ENCODE measurements around the gene SIRPB2. TPM values are rescaled to one million over a fixed set of nuclear protein-coding genes. Genes with fewer than 3 reads are reported as not detected.

The SIRPB2 gene
- total RNA-seq, 1 donor: not detected

DNA sequence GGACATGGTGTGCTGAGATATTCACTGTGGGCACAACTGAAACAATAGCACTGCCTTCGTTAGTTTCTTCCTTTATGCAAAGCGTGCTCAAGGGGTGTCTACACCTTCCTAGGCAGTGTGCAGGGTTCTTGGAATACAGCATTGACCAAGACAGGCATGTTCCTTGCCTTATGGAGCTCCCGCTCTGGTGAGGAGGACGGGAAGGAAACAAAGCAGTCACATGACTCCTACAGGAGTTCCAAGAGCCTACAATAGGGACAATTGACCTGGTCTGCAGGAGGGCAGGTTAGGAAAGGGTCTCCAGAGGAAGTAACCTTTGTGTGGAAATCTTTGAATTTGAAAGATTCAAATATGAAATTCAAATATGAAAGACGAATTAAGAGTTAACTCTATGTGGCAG lies 25.8 kb upstream of the SIRPB2 start:
- no peak for DNase-seq (ENCODE audit: low read depth)
- no peak overlapping the region for H3K4me3 ChIP-seq (ENCODE audit: low read depth, low read length)
- TF ChIP-seq, protein P1, sequence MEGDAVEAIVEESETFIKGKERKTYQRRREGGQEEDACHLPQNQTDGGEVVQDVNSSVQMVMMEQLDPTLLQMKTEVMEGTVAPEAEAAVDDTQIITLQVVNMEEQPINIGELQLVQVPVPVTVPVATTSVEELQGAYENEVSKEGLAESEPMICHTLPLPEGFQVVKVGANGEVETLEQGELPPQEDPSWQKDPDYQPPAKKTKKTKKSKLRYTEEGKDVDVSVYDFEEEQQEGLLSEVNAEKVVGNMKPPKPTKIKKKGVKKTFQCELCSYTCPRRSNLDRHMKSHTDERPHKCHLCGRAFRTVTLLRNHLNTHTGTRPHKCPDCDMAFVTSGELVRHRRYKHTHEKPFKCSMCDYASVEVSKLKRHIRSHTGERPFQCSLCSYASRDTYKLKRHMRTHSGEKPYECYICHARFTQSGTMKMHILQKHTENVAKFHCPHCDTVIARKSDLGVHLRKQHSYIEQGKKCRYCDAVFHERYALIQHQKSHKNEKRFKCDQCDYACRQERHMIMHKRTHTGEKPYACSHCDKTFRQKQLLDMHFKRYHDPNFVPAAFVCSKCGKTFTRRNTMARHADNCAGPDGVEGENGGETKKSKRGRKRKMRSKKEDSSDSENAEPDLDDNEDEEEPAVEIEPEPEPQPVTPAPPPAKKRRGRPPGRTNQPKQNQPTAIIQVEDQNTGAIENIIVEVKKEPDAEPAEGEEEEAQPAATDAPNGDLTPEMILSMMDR (IDR thresholded peaks at IDR 0.05; ENCODE audit: insufficient read depth, low read length): no peak

DNA sequence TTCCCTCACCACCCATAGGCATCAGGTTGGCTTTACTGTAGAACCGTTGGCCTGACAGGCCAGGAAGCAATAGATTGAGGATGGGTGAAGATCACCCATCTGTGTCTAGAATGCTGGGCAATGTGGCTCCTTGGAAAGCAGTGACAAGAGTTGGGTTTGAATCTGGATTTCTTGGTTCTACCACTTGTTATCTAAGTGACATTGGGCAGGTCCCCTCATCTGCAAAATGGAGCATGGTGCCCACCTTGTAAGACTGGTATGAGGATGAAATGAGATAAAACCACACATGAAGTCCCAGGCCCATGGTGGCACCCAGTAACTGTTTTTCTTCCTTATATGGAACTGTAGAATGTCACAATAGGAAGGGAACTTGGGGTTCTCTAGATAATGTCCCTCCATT lies 22.6 kb upstream of the SIRPB2 start:
- no peak overlapping the region for H3K4me3 ChIP-seq (ENCODE audit: low read depth, low read length)
- TF ChIP-seq, protein P1 (IDR thresholded peaks at IDR 0.05; ENCODE audit: insufficient read depth, low read length): no peak
- no peak for DNase-seq (ENCODE audit: low read depth)

DNA sequence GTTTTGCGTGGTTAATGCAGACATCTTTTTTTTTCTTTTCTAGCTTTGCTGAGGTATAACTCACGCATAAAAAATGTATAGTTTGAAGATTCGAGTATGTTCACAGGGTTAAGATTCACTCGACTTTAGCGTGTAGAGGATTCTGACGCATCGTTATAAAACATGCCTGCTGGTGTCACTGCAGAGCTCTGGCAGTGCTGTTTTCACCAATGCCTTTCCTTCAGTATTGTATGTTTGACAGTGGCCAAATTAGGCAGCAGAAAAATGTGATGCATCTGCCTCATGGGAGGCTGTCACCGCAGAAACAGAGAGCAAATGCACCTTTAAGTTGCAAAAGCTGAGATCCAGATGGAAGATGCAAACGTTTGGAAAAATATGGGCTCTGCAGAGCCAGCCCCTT lies 18.0 kb upstream of the SIRPB2 start:
- TF ChIP-seq, protein P1 (IDR thresholded peaks at IDR 0.05; ENCODE audit: insufficient read depth, low read length): peak; percentile 61
- peak; percentile 52 for DNase-seq (ENCODE audit: low read depth)
- no peak overlapping the region for H3K4me3 ChIP-seq (ENCODE audit: low read depth, low read length)

DNA sequence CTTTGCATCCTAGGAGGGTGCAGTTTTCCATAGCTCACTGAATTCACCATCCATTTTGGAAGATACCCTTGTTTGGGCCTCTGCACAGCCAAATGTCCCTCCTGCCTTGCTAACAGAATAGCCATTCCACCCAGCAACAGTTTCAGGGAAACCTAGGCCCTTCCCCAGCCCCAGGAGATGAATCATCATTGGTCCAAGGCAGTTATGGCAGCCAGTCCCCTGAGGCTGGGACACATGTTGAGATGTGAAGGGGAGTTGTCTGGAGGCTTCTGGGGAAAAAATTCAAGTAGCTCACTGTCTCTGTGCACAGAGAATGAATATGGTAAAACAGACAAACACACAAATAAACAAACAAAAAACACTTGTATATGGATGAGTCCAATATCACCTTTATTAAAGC lies 17.4 kb upstream of the SIRPB2 start:
- TF ChIP-seq, protein P1 (IDR thresholded peaks at IDR 0.05; ENCODE audit: insufficient read depth, low read length): no peak
- DNase-seq (ENCODE audit: low read depth): no peak
- no peak overlapping the region for H3K4me3 ChIP-seq (ENCODE audit: low read depth, low read length)

DNA sequence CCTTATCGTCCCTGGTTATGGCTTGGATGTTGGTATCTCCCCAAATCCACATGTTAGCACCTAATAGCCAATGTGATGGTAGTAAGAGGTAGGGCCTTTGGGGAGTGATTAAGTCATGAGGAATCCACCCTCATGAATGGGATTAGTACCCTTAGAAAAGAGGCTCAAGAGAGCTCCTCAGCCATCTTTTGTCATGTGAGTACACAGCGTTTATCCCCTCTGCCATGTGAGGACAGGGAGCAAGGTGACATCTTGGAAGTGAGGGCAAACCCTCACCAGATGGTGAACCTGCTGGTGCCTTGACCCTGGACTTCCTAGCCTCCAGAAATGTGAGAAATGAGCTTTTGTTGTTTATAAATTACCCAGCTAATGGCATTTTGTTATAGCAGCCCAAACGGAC lies 16.1 kb upstream of the SIRPB2 start:
- no peak for DNase-seq (ENCODE audit: low read depth)
- TF ChIP-seq, protein P1 (IDR thresholded peaks at IDR 0.05; ENCODE audit: insufficient read depth, low read length): no peak
- H3K4me3 ChIP-seq (ENCODE audit: low read depth, low read length): no peak overlapping the region

DNA sequence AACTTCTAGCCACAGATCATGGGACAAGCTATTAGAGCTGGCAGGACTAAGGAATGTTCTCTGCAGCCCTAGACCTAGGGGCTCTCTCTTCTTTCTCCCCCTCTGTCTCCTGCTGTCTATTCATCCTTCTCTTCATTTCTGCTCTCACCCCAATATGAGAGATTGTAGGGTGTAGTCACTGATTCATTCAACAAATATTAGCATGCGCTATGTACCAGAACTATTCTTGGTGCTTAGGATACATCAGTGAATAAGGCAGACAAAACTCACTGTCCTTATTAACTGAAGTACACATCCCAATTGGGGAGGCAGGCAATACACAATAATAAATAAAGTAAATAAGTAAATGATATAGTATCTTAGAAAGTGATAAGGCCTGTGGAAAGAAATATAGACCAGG lies 14.7 kb upstream of the SIRPB2 start:
- H3K4me3 ChIP-seq (ENCODE audit: low read depth, low read length): no peak overlapping the region
- TF ChIP-seq, protein P1 (IDR thresholded peaks at IDR 0.05; ENCODE audit: insufficient read depth, low read length): no peak
- DNase-seq (ENCODE audit: low read depth): peak; percentile 4

DNA sequence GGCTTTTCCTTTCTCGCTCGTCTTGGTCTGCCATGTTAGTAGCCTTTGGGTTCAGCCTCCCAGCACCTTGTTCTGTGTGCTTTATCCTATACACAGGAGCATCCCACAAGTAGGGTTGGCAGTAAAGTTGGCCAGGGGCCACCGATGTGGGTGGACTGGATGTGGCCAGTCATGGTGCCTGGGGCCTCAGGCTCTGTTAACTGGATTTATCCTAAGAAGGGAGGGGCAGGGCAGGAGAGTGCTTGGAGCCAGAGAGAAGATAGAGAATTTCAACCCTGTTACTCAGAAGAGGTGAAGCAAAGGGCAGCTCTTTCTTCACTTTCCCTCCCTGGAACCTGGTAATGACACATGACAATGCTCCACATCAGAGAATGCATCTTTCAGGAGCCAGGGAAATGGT lies 14.1 kb upstream of the SIRPB2 start:
- DNase-seq (ENCODE audit: low read depth): peak; percentile 36
- TF ChIP-seq, protein P1 (IDR thresholded peaks at IDR 0.05; ENCODE audit: insufficient read depth, low read length): no peak
- H3K4me3 ChIP-seq (ENCODE audit: low read depth, low read length): no peak overlapping the region

Data from fibroblast of the aortic adventitia (primary cell).